ENCODE results near the gene SLC7A8. TPM values are rescaled to one million over a fixed set of nuclear protein-coding genes. Genes with fewer than 3 reads are reported as not detected.

The SLC7A8 gene
- total and polyA plus RNA-seq, 12 donors, result 6.8 to 50.9 (median 26.7) TPM

DNA sequence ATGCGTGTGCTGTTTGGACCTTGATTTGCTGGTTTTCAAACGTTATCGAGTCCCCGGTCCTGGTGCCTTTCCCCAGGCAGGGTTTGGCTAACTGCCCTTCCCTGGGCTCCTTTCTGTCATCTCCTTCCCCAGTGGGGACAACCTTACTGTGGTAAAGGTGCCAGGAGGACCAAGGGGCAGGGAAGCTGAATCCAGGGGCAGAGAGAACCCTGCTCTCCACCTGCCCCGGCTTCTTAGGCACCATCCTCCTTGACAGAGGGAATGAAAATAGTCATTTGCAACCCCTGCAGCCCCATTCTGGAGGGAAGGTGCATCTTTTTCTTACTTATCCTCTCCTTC is 69.4 kb downstream of the SLC7A8 start:
- Histone ChIP-seq H3K4me1 (replicated peaks in 1 of 2) (peaks cover 0 to 7% of the 10 kb centered on the region in 2 donors), H3K27ac (no peak overlapping the region), H3K9me3 (replicated peaks in 1 of 3) (no peaks in the 10 kb centered on the region), H3K36me3 (replicated peaks in 1 of 2) (no peaks in the 10 kb centered on the region), H3K4me3 (no peak overlapping the region), H3K27me3 (no peaks in the 10 kb centered on the region)
- TF ChIP-seq, protein P1, sequence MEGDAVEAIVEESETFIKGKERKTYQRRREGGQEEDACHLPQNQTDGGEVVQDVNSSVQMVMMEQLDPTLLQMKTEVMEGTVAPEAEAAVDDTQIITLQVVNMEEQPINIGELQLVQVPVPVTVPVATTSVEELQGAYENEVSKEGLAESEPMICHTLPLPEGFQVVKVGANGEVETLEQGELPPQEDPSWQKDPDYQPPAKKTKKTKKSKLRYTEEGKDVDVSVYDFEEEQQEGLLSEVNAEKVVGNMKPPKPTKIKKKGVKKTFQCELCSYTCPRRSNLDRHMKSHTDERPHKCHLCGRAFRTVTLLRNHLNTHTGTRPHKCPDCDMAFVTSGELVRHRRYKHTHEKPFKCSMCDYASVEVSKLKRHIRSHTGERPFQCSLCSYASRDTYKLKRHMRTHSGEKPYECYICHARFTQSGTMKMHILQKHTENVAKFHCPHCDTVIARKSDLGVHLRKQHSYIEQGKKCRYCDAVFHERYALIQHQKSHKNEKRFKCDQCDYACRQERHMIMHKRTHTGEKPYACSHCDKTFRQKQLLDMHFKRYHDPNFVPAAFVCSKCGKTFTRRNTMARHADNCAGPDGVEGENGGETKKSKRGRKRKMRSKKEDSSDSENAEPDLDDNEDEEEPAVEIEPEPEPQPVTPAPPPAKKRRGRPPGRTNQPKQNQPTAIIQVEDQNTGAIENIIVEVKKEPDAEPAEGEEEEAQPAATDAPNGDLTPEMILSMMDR (IDR thresholded peaks at IDR 0.05), result no peak
- no peak for TF ChIP-seq POLR2A (IDR thresholded peaks at IDR 0.05)
- intact Hi-C loops (cut with DNase I), result loop anchor here in 1 of 2 donors (5.0 kb wide), 1 partner anchor 47 kb away; no protein-coding TSS in a partner anchor
- DNase-seq, result no peak
- 55 to 77% (median 66%) methylated on average over 1 to 5 of the region's 5 CpGs for whole genome bisulfite sequencing, 4 donors

DNA sequence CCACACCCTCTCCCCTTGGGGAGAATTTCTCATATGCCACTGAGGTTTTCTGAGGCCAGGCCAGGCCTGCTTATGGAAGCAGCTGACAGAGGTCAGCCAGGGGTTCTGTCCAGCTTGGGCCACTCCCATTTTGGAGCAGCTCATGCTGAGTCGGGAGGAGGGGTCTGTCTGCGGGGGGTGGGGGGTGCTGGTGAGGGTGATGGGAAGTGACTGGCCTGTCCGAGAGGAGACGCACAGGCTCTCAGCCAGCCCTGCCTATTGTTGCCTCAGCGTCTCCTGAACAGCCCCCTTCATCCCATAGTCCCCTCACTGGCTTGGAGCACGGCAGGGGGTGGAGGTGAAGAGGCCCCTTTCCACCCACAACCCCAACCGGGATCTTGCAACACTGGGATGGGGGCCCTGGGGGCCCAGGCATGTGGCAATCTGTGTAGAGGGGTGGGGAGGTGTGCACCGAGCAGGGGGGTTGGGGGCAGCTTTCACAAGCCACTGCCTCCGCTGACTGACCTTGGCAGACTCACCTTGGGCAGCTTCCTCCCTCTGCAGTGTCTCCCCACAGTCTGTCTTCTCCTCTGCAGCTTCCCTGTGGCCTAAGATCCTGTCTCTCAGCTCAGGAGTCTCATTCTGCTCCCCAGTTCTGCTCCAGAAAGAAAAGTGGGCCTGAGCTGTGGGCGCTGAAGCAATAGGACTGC is 69.9 kb downstream of the SLC7A8 start:
- Histone ChIP-seq H3K4me1 (replicated peaks in 1 of 2) (peaks cover 0 to 7% of the 10 kb centered on the region in 2 donors), H3K9me3 (replicated peaks in 1 of 3) (no peaks in the 10 kb centered on the region), H3K4me3 (no peak overlapping the region), H3K36me3 (replicated peaks in 1 of 2) (no peaks in the 10 kb centered on the region), H3K27ac (no peak overlapping the region), H3K27me3 (no peaks in the 10 kb centered on the region)
- WGBS, 4 donors, result 37 to 83% (median 44%) methylated on average over 1 to 10 of the region's 10 CpGs
- TF ChIP-seq, protein P1 (IDR thresholded peaks at IDR 0.05), result no peak
- TF ChIP-seq POLR2A (IDR thresholded peaks at IDR 0.05), result no peak
- intact Hi-C loops (cut with DNase I), result loop anchor here in 1 of 2 donors (5.0 kb wide), 1 partner anchor 46 kb away; no protein-coding TSS in a partner anchor
- DNase-seq, result peak in 1 of 7 donors; percentile 17

DNA sequence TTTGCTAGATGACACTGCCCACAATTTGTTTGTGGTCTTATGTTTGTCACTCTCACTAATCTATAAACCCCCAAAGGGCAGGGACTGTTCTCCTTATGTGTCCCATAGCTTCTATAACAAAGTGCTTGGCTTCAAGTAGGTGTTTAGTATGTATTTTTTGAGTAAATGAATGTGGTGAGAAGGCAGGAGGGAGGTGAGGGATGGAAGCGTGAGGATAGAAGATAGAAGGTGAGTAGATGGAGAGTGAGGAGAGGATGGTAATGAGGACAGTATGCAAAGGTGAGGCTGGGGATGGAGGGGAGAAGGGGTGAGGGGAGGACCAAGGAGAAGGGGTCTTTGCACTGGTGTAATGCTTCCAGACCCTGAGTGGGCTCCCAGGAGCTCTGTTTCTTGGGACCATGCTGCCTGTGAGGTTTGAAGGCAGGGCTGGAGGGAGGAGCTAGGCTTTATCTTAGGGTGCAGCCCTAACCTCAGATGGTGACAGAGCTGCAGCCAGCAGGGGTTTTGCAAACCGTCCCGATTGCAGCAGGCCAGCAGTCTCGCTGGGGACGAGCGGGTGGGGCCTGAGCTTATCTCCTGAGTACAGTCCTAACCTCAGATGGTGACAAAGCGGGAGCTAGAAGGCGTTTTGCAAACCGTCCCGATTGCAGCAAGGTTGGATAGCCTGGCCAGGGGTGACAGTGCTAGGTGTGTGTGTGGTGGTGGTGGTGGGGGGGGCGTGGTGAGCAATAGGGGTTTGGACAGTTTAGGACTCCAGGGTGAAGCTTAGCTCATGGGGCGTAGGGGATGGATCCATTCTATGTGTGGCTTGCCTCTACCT is 70.9 kb downstream of the SLC7A8 start:
- WGBS, 4 donors, result 56 to 68% (median 66%) methylated on average over 6 to 12 of the region's 12 CpGs
- Histone ChIP-seq H3K36me3 (replicated peaks in 1 of 2) (no peaks in the 10 kb centered on the region), H3K4me3 (no peak overlapping the region), H3K27me3 (no peaks in the 10 kb centered on the region), H3K27ac (no peak overlapping the region), H3K9me3 (replicated peaks in 1 of 3) (no peaks in the 10 kb centered on the region), H3K4me1 (replicated peaks in 1 of 2) (peaks cover 0 to 7% of the 10 kb centered on the region in 2 donors)
- peak in 1 of 7 donors; percentile 60 for DNase-seq
- intact Hi-C loops (cut with DNase I), result loop anchor here in 1 of 2 donors (5.0 kb wide), 1 partner anchor 45 kb away; no protein-coding TSS in a partner anchor
- TF ChIP-seq, protein P1 (IDR thresholded peaks at IDR 0.05), result no peak
- TF ChIP-seq POLR2A (IDR thresholded peaks at IDR 0.05), result no peak

All from adrenal gland (tissue), 12 donors.